ENCODE measurements around the gene STAT3. TPM values are rescaled to one million over a fixed set of nuclear protein-coding genes. Genes with fewer than 3 reads are reported as not detected.
"Not testable (repeated sequence)": the region's sequence is repeated elsewhere in the genome, so short reads cannot be mapped to it uniquely, and the experiment has no call there.

The STAT3 gene
- total RNA-seq, 4 donors from 2014 or later: 146 to 253 (median 205) TPM

DNA sequence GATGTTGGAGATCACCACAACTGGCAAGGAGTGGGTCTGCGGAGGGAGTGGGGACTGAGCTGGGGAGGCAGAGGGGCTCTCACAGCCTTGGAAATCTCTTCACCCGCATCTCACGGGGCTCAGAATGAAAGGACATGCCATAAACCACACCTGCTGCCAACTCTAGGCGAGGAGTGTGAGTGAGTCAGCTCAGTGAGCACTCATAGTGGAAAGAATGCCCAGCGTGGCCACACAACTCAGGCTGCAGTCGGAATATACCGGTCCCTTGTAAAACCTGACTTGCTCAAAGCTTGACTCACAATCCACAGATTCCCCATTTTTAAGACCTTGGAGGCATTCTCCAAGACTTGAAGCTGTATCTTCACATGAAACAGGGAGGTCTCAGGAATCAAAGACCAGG is 63.2 kb downstream of the STAT3 start:
- peak; percentile 60 for ATAC-seq

DNA sequence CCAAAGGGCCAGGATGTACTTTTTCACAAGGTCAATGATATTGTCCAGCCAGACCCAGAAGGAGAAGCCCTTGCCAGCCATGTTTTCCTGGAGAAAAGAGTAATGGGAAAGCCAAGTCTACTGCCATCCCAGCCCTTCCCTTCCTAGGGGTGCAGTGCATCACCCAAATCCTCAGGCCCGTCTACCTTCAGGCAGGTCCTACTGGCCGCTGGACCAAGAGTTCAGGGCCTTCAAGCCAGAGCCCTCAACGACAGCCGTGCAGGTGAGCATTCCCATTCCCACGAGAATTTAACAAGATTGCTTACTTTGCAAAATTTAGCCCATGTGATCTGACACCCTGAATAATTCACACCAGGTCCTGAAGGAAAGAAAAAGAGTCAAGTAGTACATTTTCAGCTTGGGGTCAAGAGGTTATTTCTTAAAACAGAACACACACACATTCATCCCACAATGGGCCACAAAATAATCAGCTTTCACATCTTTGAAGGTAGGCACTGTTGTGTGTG is 64.9 kb downstream of the STAT3 start:
- Histone ChIP-seq H3K4me3 (no peak overlapping the region), H3K4me1 (peaks cover 0 to 39% (median 12%) of the 10 kb centered on the region in 3 donors), H3K27ac (peak overlapping the region in 3 of 4 donors; percentile 62 to 69 (median 65)), H3K27me3 (no peaks in the 10 kb centered on the region), H3K9me3 (no peaks in the 10 kb centered on the region), H3K36me3 (peaks cover 0 to 99% of the 10 kb centered on the region in 2 donors)
- no CpG with 5 or more reads among the region's 5 CpGs for WGBS, 2 donors (ENCODE audit: low coverage in 1 of 2)
- no peak for ATAC-seq
- no peak for TF ChIP-seq POLR2AphosphoS5 (IDR thresholded peaks at IDR 0.05)
- no peak for TF ChIP-seq EP300 (IDR thresholded peaks at IDR 0.05)
- TF ChIP-seq POLR2A (IDR thresholded peaks at IDR 0.05): no peak
- no peak for TF ChIP-seq CTCF (IDR thresholded peaks at IDR 0.05)

More for the DNA sequence above, 63.2 kb downstream of the STAT3 start:
- no peak overlapping the region for H3K4me3 ChIP-seq
- 49% methylated on average over 3 of the region's 7 CpGs; no CpG with 5 or more reads in 1 of the 2 donors for WGBS, 2 donors (ENCODE audit: low coverage in 1 of 2)
- H3K4me1 ChIP-seq: peaks cover 13 to 50% (median 22%) of the 10 kb centered on the region in 3 donors
- H3K9me3 ChIP-seq: no peaks in the 10 kb centered on the region
- no peaks in the 10 kb centered on the region for H3K27me3 ChIP-seq
- H3K36me3 ChIP-seq: peaks cover 0 to 98% of the 10 kb centered on the region in 2 donors
- H3K27ac ChIP-seq: peak overlapping the region; percentile 36 to 79 (median 67)
- TF ChIP-seq CTCF (IDR thresholded peaks at IDR 0.05) (peak in 1 of 4 experiments; percentile 38), POLR2AphosphoS5 (IDR thresholded peaks at IDR 0.05) (peak; percentile 25), POLR2A (IDR thresholded peaks at IDR 0.05) (no peak)

GRCh38 chr17:42322382-42323267 is 65.6 kb downstream of the STAT3 start:
- peak; percentile 79 for ATAC-seq
- Histone ChIP-seq H3K27me3 (no peaks in the 10 kb centered on the region), H3K27ac (peak overlapping the region in 3 of 4 donors; percentile 62 to 69 (median 65)), H3K4me3 (no peak overlapping the region), H3K9me3 (no peaks in the 10 kb centered on the region), H3K36me3 (peaks cover 0 to 100% of the 10 kb centered on the region in 2 donors), H3K4me1 (peaks cover 0 to 34% (median 12%) of the 10 kb centered on the region in 3 donors)
- 0 to 25% methylated on average over 4 of the region's 10 CpGs for WGBS, 2 donors (ENCODE audit: low coverage in 1 of 2)
- peak; percentile 98 to 100 (median 100) for TF ChIP-seq CTCF (IDR thresholded peaks at IDR 0.05)
- TF ChIP-seq EP300 (IDR thresholded peaks at IDR 0.05): no peak
- TF ChIP-seq POLR2AphosphoS5 (IDR thresholded peaks at IDR 0.05): peak; percentile 65
- no peak for TF ChIP-seq POLR2A (IDR thresholded peaks at IDR 0.05)

DNA sequence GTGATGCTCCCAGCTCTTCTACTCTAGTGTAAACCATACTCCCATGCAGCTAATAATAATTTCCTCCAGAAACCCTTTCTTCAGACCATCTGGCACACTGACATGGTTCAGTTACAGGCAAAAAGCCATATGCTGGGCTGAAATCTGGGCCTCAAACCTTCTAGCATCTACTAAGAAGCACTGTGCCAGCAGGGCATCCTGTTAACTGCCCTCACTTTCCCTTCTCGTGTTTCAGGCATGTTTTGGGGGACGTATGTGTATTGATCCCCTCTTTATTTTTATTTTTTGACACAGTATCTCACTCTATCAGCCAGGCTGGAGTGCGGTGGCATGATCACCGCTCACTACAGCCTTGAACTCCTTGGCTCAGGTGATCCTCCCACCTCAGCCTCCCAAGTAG is 66.7 kb downstream of the STAT3 start:
- Histone ChIP-seq H3K36me3 (peaks cover 0 to 100% of the 10 kb centered on the region in 2 donors), H3K27me3 (no peaks in the 10 kb centered on the region), H3K4me1 (peaks cover 0 to 34% (median 12%) of the 10 kb centered on the region in 3 donors), H3K27ac (peak overlapping the region in 3 of 4 donors; percentile 14 to 69 (median 65)), H3K4me3 (no peak overlapping the region), H3K9me3 (no peaks in the 10 kb centered on the region)
- WGBS, 2 donors (ENCODE audit: low coverage in 1 of 2): 80 to 81% methylated on average over 1 to 4 of the region's 4 CpGs
- TF ChIP-seq EP300 (IDR thresholded peaks at IDR 0.05): no peak
- no peak for TF ChIP-seq POLR2AphosphoS5 (IDR thresholded peaks at IDR 0.05)
- TF ChIP-seq POLR2A (IDR thresholded peaks at IDR 0.05): no peak
- TF ChIP-seq CTCF (IDR thresholded peaks at IDR 0.05): no peak
- no peak for ATAC-seq

DNA sequence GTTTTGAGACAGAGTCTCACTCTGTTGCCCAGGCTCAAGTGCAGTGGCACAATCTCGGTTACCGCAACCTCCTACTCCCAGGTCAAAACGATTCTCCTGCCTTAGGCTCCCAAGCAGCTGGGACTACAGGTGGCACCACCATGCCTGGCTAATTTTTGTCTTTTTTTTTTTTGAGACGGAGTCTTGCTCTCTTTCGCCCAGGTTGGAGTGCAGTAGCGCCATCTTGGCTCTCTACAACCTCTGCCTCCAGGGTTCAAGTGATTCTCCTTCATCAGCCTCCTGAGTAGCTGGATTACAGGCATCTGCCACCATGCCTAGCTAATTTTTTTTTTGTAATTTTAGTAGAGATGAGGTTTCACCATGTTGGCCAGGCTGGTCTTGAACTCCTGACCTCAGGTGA is 70.3 kb downstream of the STAT3 start:
- Histone ChIP-seq H3K4me1 (peaks cover 0 to 43% (median 7%) of the 10 kb centered on the region in 3 donors), H3K36me3 (peaks cover 0 to 98% of the 10 kb centered on the region in 2 donors), H3K27ac (peak overlapping the region in 1 of 4 donors; percentile 61)
- H3K4me3 ChIP-seq, H3K27me3 ChIP-seq, ATAC-seq, H3K9me3 ChIP-seq: not testable (repeated sequence)
- 91% methylated on average over 4 to 6 of the region's 6 CpGs for WGBS, 2 donors (ENCODE audit: low coverage in 1 of 2)
